KMS-11 (cell line): ENCODE data around the gene ARHGEF6.

Source experiments
- H2AFZ ChIP-seq: fragments of 200-600 bp; sonication (generic); 2 replicates; pipeline ENCODE4 v1.6.1; 2016; ENCODE audit warnings: antibody characterized with exemption, mixed run types, low read depth
- H3K27ac ChIP-seq: fragments of 200-600 bp; sonication (generic); 2 replicates; pipeline ENCODE4 v1.6.1; 2016; ENCODE audit warnings: mild to moderate bottlenecking, mixed run types
- H3K27me3 ChIP-seq: fragments of 200-600 bp; sonication (generic); 2 replicates; pipeline ENCODE4 v1.6.1; 2017; ENCODE audit warnings: mild to moderate bottlenecking, low read depth, mixed run types, moderate library complexity; ENCODE audit not compliant: insufficient read depth
- H3K36me3 ChIP-seq: fragments of 200-600 bp; sonication (generic); 2 replicates; pipeline ENCODE4 v1.6.1; 2017; ENCODE audit warnings: mild to moderate bottlenecking, mixed run types; ENCODE audit not compliant: insufficient read depth
- H3K4me1 ChIP-seq: fragments of 200-600 bp; sonication (generic); 2 replicates; pipeline ENCODE4 v1.6.1; 2016; ENCODE audit warnings: mild to moderate bottlenecking, low read depth, mixed run types; ENCODE audit not compliant: poor library complexity, severe bottlenecking
- H3K4me2 ChIP-seq: fragments of 200-600 bp; sonication (generic); 2 replicates; pipeline ENCODE4 v1.7.0; 2016; ENCODE audit warnings: mild to moderate bottlenecking, mixed run types
- H3K4me3 ChIP-seq: fragments of 200-600 bp; sonication (generic); IDR thresholded peaks from 2 replicates; pipeline ENCODE4 v1.6.1; 2017; ENCODE audit warnings: low read depth, low read length, mixed read lengths; ENCODE audit not compliant: insufficient read depth
- H3K79me2 ChIP-seq: fragments of 200-600 bp; sonication (generic); 2 replicates; pipeline ENCODE4 v1.6.1; 2016; ENCODE audit warnings: low read depth, mixed run types; ENCODE audit not compliant: insufficient read depth
- H3K9ac ChIP-seq: fragments of 200-600 bp; sonication (generic); 2 replicates; pipeline ENCODE4 v1.6.1; 2016; ENCODE audit warnings: mild to moderate bottlenecking, mixed run types
- H4K20me1 ChIP-seq: fragments of 200-600 bp; sonication (generic); 2 replicates; pipeline ENCODE4 v1.6.1; 2016; ENCODE audit warnings: mild to moderate bottlenecking, mixed run types; ENCODE audit not compliant: insufficient read depth
- TF ChIP-seq, protein P1 (sequence below): fragments of 200-600 bp; sonication (generic); conservative IDR thresholded peaks from 2 replicates; pipeline ENCODE4 v1.6.1; 2017; ENCODE audit warnings: low read depth, mild to moderate bottlenecking, antibody characterized with exemption, low read length, moderate library complexity, mixed read lengths

The ARHGEF6 gene

DNA sequence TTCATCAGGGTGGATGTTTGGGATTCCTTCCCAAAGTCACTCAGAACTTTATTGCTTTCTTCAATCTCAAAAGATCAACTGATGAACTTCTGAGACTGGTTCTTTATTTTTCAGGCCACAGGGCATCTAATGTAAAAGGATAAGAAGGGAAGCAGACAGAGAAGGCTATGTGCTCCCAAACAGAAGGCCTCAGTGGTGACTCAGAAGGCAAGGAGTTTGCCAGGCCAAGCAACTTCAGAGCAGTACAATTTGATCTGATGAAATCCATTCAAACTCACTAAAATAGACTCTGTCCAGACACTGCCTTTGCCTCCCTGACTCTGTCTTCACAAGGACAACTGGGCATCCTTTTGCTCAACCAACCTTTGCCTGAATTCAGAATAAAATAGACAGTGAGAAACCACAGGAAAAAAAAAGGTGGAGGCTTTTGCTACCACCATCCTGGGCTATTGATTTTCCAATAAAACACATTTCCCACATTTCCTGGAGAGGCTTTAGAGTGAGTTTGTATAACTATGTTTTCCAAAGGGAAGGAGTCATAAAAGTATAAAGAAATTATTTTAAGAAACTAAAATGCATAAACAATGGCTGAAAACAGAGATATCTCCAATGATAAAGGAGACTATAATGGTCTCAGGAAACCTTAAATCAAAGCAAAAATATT lies 55.2 kb downstream of the ARHGEF6 start:
- H2AFZ ChIP-seq, result no peak overlapping the region
- no peaks in the 10 kb centered on the region for H3K36me3 ChIP-seq
- H3K4me1 ChIP-seq, result no peaks in the 10 kb centered on the region
- no peak overlapping the region for H3K27ac ChIP-seq
- no peaks in the 10 kb centered on the region for H4K20me1 ChIP-seq
- no peak overlapping the region for H3K4me2 ChIP-seq
- no peak overlapping the region for H3K9ac ChIP-seq
- H3K27me3 ChIP-seq, result no peaks in the 10 kb centered on the region
- H3K4me3 ChIP-seq, result no peak overlapping the region
- H3K79me2 ChIP-seq, result no peaks in the 10 kb centered on the region
- TF ChIP-seq, protein P1, sequence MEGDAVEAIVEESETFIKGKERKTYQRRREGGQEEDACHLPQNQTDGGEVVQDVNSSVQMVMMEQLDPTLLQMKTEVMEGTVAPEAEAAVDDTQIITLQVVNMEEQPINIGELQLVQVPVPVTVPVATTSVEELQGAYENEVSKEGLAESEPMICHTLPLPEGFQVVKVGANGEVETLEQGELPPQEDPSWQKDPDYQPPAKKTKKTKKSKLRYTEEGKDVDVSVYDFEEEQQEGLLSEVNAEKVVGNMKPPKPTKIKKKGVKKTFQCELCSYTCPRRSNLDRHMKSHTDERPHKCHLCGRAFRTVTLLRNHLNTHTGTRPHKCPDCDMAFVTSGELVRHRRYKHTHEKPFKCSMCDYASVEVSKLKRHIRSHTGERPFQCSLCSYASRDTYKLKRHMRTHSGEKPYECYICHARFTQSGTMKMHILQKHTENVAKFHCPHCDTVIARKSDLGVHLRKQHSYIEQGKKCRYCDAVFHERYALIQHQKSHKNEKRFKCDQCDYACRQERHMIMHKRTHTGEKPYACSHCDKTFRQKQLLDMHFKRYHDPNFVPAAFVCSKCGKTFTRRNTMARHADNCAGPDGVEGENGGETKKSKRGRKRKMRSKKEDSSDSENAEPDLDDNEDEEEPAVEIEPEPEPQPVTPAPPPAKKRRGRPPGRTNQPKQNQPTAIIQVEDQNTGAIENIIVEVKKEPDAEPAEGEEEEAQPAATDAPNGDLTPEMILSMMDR, result no peak

DNA sequence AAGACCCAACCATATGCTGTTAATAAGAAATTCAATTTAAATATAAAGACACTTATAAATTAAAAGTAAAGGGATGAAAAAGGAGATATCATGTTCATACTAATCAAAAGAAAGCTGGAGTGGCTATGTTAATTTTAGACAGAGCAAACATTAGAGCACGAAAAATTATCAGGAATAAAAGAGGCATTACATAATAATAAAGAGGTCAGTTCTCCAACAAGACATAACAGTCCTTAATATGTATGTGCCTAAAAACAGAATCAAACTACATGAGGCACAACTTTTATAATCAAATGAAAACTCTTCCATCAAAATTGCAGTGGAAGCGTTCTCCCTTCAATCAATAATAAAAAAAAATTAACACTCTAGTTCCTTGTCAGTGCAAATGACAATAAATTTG lies 62.6 kb downstream of the ARHGEF6 start:
- Histone ChIP-seq H2AFZ (no peak overlapping the region), H3K4me2 (no peak overlapping the region), H3K4me1 (no peaks in the 10 kb centered on the region), H3K4me3 (no peak overlapping the region), H3K9ac (no peak overlapping the region), H3K79me2 (no peaks in the 10 kb centered on the region), H4K20me1 (no peaks in the 10 kb centered on the region), H3K36me3 (no peaks in the 10 kb centered on the region), H3K27ac (no peak overlapping the region), H3K27me3 (no peaks in the 10 kb centered on the region)
- TF ChIP-seq, protein P1, result no peak

DNA sequence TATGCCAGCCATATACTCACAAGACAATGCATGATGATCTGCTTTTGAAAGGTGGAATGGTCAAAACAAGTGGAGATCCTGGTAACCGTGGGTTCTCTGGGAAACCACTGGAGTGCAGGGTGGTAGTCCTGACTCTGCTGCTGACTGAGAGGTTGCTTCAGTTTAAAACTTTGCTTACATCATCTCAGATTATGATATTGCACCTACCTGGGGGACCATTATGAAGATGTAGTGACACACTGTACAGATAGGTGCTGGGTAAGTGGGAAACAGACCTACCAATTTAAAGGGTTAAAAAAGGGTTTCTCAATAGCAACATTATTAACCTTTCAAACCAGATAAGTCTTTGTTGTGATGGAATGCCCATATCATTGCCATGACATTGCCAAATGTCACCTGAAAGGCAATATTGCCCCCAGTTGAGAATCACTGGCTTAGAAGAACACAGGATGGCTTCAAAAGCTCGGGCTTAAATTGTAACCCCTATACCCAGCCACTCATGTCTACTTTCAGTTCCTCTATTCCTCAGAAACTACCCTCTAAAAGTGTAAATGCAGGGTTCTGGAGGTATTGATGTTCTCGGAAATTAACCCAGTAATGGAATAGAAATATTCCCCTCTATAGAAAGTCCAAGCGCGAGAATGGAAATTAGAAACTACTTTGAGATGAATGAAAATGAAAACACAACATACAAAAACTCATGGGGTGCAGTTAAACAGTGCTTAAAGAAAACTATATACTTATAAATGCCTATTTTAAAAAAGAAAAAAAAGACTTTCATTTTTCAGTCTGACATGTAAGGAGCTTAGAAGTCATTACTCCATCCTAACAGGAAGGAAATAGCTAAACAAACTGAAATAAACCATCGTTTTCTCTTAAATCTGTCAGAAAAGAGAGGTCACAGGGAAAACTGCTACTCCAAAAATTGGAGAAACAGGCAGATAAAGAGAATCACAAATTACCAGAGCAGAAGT lies 65.8 kb downstream of the ARHGEF6 start:
- Histone ChIP-seq H2AFZ (no peak overlapping the region), H3K4me3 (no peak overlapping the region), H3K79me2 (no peaks in the 10 kb centered on the region), H3K4me2 (no peak overlapping the region), H3K27me3 (no peaks in the 10 kb centered on the region), H3K27ac (no peak overlapping the region), H3K4me1 (peaks cover 17% of the 10 kb centered on the region), H4K20me1 (no peaks in the 10 kb centered on the region), H3K9ac (no peak overlapping the region), H3K36me3 (no peaks in the 10 kb centered on the region)
- TF ChIP-seq, protein P1, result no peak

DNA sequence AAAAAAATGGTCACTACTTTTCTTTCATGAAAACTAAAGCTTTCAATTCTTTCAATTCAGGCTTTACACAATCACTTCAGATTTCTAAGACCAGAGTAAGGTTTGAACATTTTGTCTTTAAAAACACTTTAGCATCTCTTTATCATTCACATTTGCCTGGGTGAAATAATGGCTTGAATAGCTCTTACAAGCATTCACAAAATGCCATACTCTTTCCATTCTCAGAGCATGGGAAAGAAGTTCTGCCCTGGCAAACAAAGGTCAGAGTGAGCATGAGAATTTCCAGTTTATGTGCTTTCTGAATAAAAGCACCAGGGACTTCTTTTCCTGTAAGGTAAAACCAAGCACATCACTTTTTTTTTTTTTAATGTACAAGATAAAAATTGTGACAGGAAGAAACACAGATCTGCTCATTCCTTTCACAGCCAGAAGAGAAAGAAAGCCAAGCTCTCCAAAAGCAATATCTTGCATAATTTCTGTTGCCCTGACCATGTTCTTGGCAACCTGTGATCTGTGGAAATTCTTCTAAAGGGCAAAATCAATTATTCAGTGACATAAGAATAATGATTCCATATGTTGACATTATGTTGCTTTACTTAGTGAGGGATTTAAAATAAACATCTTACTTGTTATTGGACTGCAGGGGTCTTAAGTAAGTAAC lies 68.0 kb downstream of the ARHGEF6 start:
- Histone ChIP-seq H3K36me3 (no peaks in the 10 kb centered on the region), H3K4me2 (no peak overlapping the region), H2AFZ (no peak overlapping the region), H3K27me3 (no peaks in the 10 kb centered on the region), H3K79me2 (no peaks in the 10 kb centered on the region), H3K4me3 (no peak overlapping the region), H3K4me1 (peaks cover 32% of the 10 kb centered on the region), H4K20me1 (no peaks in the 10 kb centered on the region), H3K9ac (no peak overlapping the region), H3K27ac (no peak overlapping the region)
- TF ChIP-seq, protein P1, result no peak
